ENCODE data around the gene EMILIN2. TPM values are rescaled to one million over a fixed set of nuclear protein-coding genes. Genes with fewer than 3 reads are reported as not detected.

The EMILIN2 gene
- total RNA-seq, 1 experiment from 2014 or later: 0.06 TPM

DNA sequence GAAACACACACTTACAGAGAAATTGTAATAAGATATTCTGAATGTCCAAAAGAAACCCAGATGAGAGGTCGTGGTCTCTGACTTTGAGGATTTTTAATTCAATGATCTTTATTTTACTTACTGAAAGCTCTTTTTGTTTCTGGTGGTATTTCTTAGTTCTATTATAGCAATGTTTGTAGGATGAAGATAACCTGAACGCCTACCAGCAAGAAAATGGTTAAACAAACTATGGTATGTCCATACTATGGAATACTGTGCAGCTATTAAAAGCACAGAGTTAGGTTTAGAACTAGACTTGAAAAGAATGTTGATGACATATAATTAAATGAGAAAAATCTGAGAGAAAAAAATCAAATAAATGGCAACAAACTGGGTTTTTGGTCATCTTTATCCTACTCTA lies 105.8 kb downstream of the EMILIN2 start:
- no peak for DNase-seq
- Histone ChIP-seq H3K36me3 (peaks cover 19% of the 10 kb centered on the region), H3K4me1 (no peaks in the 10 kb centered on the region), H3K27ac (no peak overlapping the region), H3K9me3 (replicated peaks) (no peaks in the 10 kb centered on the region), H3K27me3 (no peaks in the 10 kb centered on the region), H3K4me3 (no peak overlapping the region)

DNA sequence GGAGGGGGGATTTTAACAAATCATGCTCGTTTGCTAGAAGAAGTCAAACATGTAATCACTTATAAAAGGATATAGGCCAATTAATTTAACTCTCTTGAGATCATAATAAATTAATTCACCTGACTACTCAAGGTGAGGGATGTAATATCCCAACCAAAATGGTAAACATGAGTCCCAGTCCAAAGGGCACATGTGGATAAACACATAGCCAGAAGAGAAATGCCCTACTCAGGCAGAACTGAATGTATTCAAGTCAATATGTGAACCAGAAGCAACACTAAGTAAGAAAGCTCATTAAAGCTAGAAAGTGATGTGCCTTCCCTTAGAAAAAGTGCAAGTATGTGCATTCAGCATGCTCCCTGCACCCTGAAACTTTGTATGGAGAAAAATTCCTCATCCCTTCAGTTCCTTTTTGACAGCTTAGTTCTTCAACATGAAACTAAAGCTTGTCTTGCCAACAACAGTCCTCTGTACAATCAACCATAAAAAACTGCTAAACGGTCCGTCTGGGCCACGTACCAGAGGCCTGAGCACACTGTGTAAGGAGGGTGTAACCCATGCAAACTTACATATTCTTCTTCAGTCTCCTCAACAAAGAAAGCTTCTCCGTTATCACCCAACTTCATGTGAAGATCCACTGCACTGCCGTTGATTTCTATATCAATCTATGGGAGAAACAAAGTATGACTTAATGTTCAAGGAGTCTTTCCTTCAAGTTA lies 107.3 kb downstream of the EMILIN2 start:
- H3K36me3 ChIP-seq: peaks cover 19% of the 10 kb centered on the region

DNA sequence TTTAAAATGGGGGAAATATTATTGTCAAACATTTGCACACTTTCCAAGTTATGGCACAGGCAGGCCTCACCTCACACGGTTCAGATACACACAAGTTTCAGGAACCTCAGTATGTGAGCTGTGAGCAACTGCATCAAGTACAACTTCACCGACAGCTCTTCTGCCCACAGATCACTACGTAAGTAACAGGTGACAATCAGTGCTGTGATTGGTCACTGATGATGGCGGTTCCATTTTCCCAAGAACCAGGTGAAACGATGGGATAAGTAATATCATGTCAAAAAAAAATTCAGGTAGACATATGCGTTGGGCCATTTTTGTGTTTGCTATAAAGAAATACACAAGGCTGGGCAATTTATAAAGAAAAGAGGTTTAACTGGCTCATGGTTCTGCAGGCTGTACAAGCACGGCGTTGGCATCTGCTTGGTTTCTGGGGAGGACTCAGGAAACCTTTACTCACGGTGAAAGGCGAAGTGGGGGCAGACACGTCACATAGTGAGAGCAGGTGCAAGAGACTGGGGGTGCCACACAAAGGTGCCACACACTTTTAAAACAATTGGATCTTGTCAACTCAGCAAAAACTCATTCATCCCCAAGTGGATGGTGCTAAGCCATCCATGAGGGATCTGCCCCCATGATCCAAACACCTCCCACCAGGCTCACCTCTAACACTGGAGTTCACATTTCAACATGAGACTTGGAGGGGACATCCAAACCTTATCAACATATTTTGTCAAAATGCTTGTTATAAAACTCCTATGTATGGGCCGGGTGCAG lies 108.3 kb downstream of the EMILIN2 start:
- no peak overlapping the region for H3K4me3 ChIP-seq
- H3K27me3 ChIP-seq: no peaks in the 10 kb centered on the region
- DNase-seq: no peak
- no peaks in the 10 kb centered on the region for H3K9me3 ChIP-seq (replicated peaks)
- no peaks in the 10 kb centered on the region for H3K4me1 ChIP-seq
- no peak overlapping the region for H3K27ac ChIP-seq
- peaks cover 23% of the 10 kb centered on the region for H3K36me3 ChIP-seq

More for the DNA sequence above, 107.3 kb downstream of the EMILIN2 start:
- Histone ChIP-seq H3K4me3 (no peak overlapping the region), H3K4me1 (no peaks in the 10 kb centered on the region), H3K27ac (no peak overlapping the region), H3K9me3 (replicated peaks) (no peaks in the 10 kb centered on the region), H3K27me3 (no peaks in the 10 kb centered on the region)
- no peak for DNase-seq

DNA sequence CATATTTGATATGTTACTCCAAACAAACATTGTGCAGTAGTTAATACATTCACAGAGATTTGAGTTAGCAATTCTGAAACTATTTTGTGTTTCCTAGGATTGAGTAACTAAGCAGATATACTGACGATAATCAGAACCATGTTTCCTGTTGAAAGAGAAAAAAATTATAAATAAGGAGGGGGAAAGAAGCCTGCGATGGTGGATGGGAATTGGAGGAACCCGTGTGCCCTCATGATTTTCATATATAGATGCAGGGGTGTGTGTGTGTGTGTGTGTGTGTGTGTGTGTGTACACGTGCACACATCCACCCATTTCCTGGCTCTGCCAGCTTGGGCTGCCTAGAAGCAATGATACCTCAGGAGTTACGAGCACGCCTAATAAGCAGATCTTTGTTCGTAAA lies 109.2 kb downstream of the EMILIN2 start:
- H3K9me3 ChIP-seq (replicated peaks): no peaks in the 10 kb centered on the region
- no peak overlapping the region for H3K4me3 ChIP-seq
- H3K36me3 ChIP-seq: peaks cover 21% of the 10 kb centered on the region
- H3K27ac ChIP-seq: no peak overlapping the region
- no peaks in the 10 kb centered on the region for H3K4me1 ChIP-seq
- no peak for DNase-seq
- no peaks in the 10 kb centered on the region for H3K27me3 ChIP-seq

DNA sequence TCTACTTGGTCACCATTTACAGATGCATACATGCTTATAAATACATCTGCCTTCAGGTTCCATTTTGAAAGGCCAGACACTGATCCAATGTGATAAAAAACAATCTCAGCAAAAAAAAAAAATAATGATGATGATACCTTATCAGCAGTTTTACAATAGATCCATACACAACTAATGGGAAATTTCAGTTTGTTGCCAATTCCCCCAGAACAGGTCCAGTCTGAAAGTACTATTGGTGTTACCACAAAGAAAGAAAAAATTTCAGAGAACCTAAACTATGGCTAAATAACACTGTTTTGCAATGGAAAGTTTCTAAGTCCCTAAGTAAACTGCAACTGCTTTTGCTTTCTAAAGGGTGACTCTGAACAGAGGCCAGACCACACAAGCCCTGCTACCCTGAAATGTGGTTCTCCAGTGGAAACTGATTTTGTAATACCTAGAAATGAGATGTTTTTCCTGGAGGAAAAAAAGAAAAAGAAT lies 112.1 kb downstream of the EMILIN2 start:
- H3K36me3 ChIP-seq: peaks cover 17% of the 10 kb centered on the region
- no peaks in the 10 kb centered on the region for H3K27me3 ChIP-seq
- H3K4me3 ChIP-seq: no peak overlapping the region
- no peaks in the 10 kb centered on the region for H3K9me3 ChIP-seq (replicated peaks)
- no peak for DNase-seq
- H3K27ac ChIP-seq: no peak overlapping the region
- no peaks in the 10 kb centered on the region for H3K4me1 ChIP-seq

DNA sequence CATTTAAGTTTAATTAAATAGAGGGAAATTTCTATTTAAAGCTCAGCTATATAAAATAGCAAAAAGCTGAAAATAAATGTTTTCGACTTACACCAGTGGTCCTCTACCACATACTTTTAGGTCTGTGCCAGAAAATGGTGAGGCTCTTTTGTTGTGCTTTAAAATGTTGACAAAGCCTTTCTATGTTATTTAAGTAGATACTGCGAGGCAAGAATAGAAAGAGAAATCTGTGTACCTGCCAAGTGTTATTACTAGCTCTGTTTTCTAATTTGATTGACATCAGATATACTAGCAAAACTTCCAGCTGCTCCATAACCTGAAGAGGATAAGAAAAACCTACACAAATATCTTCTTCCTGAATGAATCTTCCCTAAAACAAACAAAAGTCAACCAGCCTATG lies 112.5 kb downstream of the EMILIN2 start:
- Histone ChIP-seq H3K36me3 (peaks cover 15% of the 10 kb centered on the region), H3K4me1 (no peaks in the 10 kb centered on the region), H3K27me3 (no peaks in the 10 kb centered on the region), H3K27ac (no peak overlapping the region), H3K4me3 (no peak overlapping the region), H3K9me3 (replicated peaks) (no peaks in the 10 kb centered on the region)
- DNase-seq: no peak

DNA sequence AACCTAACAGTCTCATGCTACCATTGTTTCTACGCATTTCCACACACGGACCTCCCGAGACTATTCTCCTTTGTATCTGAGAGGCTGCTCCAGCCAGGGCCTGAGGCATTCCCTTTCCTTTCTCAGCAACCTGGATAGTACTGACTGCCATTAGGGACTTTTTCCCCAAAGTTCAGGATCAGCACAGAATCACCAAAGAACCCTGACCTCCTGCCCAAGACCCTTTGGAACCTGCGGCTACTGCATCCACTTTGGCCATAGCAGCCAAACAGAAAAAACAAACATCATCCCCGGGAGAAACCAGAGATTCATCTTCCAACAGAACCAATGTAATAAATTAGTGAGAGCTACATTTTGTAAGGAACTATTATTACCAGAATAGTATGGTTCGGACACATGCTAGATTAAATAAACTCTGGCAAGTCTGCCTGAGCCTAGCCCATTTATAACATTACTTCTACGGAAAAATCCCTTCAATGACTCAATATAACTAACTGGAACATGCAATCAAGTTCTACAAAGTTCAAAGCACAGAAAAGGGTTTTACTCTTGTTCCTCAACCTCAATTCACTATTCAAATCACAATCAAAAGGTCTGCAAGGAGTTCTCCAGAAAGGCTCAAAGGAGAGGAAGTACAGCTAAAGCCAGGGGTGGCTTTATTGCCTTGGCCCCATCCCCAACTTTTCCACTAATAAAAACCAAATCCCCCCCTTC lies 114.3 kb downstream of the EMILIN2 start:
- no peaks in the 10 kb centered on the region for H3K27me3 ChIP-seq
- peaks cover 6% of the 10 kb centered on the region; the same call in 1 of the 2 replicates for H3K36me3 ChIP-seq
- no peaks in the 10 kb centered on the region for H3K9me3 ChIP-seq (replicated peaks)
- no peak overlapping the region for H3K4me3 ChIP-seq
- H3K27ac ChIP-seq: no peak overlapping the region
- H3K4me1 ChIP-seq: no peaks in the 10 kb centered on the region
- DNase-seq: no peak

DNA sequence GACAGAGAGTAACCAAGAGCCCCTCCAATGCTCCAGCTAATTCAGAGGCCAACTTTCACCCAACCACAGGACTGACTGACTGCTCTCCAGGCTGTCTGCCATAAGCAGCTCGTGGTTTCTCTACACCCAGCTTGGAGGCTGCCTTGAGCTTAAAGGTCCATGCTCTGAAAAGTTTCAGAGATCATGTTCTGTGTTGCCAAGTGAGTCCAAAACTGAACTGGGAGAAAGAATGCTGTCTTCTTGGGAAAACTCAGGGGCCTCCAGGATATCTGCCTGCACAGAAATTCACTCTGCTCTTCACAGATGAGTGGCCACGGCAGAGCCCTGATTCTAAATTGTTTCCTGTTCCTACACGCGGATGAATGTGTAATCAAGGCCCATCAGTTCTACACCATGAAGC lies 115.0 kb downstream of the EMILIN2 start:
- no peak for DNase-seq
- Histone ChIP-seq H3K4me3 (no peak overlapping the region), H3K36me3 (0 out of 2 replicates have a peak, but pooled peaks cover 6% of the 10 kb centered on the region), H3K4me1 (no peaks in the 10 kb centered on the region), H3K27ac (no peak overlapping the region), H3K9me3 (replicated peaks) (no peaks in the 10 kb centered on the region), H3K27me3 (no peaks in the 10 kb centered on the region)

DNA sequence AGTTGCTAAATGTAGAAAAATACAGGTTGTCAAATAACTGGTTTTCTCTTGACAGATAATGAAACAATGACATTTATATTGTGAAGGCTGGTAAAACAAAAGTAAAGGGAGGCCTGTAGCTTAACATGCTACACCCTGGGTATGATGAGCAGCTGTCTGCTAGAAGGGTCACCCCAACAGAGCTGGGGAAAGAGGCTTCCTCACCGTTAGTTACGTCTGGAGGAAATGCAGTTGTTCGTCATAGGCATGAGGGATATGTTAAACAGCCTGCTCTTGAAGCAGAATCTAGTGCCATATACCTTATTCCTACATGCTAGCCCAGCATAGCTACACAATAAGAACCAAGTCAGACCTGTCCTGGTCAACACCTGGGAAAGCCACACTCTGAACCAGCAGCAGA lies 116.2 kb downstream of the EMILIN2 start:
- no peak for DNase-seq
- Histone ChIP-seq H3K36me3 (0 out of 2 replicates have a peak, but pooled peaks cover 4% of the 10 kb centered on the region), H3K4me1 (no peaks in the 10 kb centered on the region), H3K9me3 (replicated peaks) (no peaks in the 10 kb centered on the region), H3K4me3 (no peak overlapping the region), H3K27ac (no peak overlapping the region), H3K27me3 (no peaks in the 10 kb centered on the region)

DNA sequence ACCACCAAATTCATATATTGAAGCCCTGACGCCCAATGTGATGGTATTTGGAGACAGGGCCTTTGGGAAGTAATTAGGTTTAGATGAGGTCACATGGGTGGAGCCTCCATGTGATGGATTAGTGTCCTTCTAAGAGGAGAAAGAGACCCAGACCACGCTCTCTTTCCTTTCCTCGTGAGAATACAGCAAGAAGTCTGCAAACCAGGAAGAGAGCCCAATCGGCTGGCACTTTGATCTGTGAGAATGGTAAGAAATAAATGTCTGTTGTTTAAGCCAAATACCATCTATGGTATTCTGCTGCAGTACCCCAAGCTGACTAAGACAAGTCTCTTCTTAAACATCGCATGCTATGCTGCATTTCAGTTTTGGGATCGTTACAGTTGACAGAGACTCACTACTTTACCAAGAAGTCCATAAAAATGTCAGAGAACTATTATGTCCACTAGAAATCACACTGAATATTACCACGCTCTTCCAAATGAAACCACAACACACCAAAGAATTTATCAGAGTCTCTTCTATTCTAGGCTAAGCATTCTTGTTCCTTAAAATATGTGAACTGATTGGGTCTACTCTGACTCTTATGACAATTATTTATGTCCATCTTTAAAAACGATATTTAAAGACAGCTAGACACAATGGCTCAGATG lies 117.7 kb downstream of the EMILIN2 start:
- DNase-seq: no peak
- no peaks in the 10 kb centered on the region for H3K9me3 ChIP-seq (replicated peaks)
- 0 out of 2 replicates have a peak, but pooled peaks cover under 1% of the 10 kb centered on the region for H3K36me3 ChIP-seq
- no peak overlapping the region for H3K27ac ChIP-seq
- H3K27me3 ChIP-seq: no peaks in the 10 kb centered on the region
- no peak overlapping the region for H3K4me3 ChIP-seq
- no peaks in the 10 kb centered on the region for H3K4me1 ChIP-seq

Other genes with a start within 250 kb of the EMILIN2 start
- gene SMCHD1, start 191.3 kb upstream of the EMILIN2 start, total RNA-seq (2014; rRNA removed; shearing (Covaris generic)): 83.2 and 89.2 TPM in 2 replicates
- 15.3 and 16.7 TPM in 2 replicates for gene LPIN2, start 166.1 kb downstream of the EMILIN2 start, total RNA-seq (2014; rRNA removed; shearing (Covaris generic))

Data from SJCRH30 (cell line).